ENCODE data around the gene RETNLB. TPM values are rescaled to one million over a fixed set of nuclear protein-coding genes. Genes with fewer than 3 reads are reported as not detected.

Gene RETNLB
- total and polyA plus RNA-seq, 7 donors, result not detected

DNA sequence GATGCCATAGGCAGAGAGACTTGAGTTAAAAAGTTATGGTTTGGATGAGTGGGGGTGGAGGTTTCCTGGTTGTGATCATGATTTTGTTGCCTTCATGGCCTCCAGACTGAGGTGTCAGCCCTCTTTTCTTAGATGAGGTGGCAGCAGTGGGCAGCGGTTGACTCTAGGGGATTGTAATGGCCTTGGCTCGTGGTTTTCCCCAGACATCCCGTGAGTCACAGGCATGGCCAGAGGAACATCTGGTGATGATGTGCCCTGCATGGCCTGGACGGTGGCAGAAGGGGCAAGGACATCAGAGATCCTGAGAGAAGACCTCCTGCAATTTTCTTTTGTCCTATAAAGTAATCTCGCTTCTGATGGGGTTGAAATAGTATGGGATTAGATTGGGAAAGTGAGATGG is 12.4 kb downstream of the RETNLB start:
- no peak overlapping the region for H3K27ac ChIP-seq
- no peaks in the 10 kb centered on the region for H3K9me3 ChIP-seq
- ATAC-seq, result no peak
- intact Hi-C loops (cut with DNase I), result no loop called here
- DNase-seq, result no peak
- no peaks in the 10 kb centered on the region for H3K4me1 ChIP-seq
- TF ChIP-seq CTCF (IDR thresholded peaks at IDR 0.05), result no peak
- H3K4me3 ChIP-seq, result no peak overlapping the region
- 77 to 80% (median 78%) methylated on average over 5 of the region's 5 CpGs for WGBS, 3 donors
- no peaks in the 10 kb centered on the region for H3K36me3 ChIP-seq (ENCODE audit: insufficient read depth in 1 of 2, low read depth in 1 of 2)
- no peaks in the 10 kb centered on the region for H3K27me3 ChIP-seq (ENCODE audit: insufficient read depth in 3 of 3, low read length in 2 of 3)

DNA sequence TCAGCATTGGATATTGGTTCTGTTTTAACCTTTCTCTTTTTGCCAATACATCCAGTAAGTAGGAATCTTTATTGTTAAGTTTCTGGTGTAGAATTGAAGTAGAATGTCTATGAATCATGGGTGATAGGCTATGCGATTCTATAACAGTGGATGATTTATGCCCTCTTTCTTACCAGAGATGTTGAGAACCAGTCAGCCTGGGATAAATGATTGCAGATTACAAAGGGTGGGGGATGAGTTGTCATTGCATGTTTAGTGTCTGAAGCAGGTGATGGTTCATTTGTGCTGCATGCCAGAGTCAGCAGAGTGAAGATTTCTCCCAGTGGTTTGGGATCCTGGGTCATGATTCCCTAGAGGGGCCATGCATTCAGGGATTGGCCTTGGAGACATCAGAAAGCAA is 14.3 kb downstream of the RETNLB start:
- WGBS, 3 donors, result 77 to 90% (median 86%) methylated on average over 1 of the region's 1 CpG
- no peak overlapping the region for H3K27ac ChIP-seq
- TF ChIP-seq CTCF (IDR thresholded peaks at IDR 0.05), result no peak
- no peaks in the 10 kb centered on the region for H3K9me3 ChIP-seq
- DNase-seq (no peak), ATAC-seq (no peak)
- no peaks in the 10 kb centered on the region for H3K27me3 ChIP-seq (ENCODE audit: insufficient read depth in 3 of 3, low read length in 2 of 3)
- H3K4me3 ChIP-seq, result no peak overlapping the region
- no peaks in the 10 kb centered on the region for H3K36me3 ChIP-seq (ENCODE audit: insufficient read depth in 1 of 2, low read depth in 1 of 2)
- no peaks in the 10 kb centered on the region for H3K4me1 ChIP-seq
- intact Hi-C loops (cut with DNase I), result no loop called here

- ATAC-seq (no peak), DNase-seq (no peak)
- Histone ChIP-seq H3K27me3 (ENCODE audit: insufficient read depth in 3 of 3, low read length in 2 of 3) (peaks cover 0 to 6% (median 0%) of the 10 kb centered on the region in 3 donors), H3K9me3 (no peaks in the 10 kb centered on the region), H3K4me3 (no peak overlapping the region), H3K4me1 (no peaks in the 10 kb centered on the region), H3K36me3 (ENCODE audit: insufficient read depth in 1 of 2, low read depth in 1 of 2) (no peaks in the 10 kb centered on the region), H3K27ac (no peak overlapping the region)
- TF ChIP-seq CTCF (IDR thresholded peaks at IDR 0.05), result no peak
- intact Hi-C loops (cut with DNase I), result no loop called here
- 56 to 60% (median 56%) methylated on average over 6 of the region's 6 CpGs for WGBS, 3 donors
Observed at GRCh38 chr3:108736821-108737220, 20.4 kb downstream of the RETNLB start.

DNA sequence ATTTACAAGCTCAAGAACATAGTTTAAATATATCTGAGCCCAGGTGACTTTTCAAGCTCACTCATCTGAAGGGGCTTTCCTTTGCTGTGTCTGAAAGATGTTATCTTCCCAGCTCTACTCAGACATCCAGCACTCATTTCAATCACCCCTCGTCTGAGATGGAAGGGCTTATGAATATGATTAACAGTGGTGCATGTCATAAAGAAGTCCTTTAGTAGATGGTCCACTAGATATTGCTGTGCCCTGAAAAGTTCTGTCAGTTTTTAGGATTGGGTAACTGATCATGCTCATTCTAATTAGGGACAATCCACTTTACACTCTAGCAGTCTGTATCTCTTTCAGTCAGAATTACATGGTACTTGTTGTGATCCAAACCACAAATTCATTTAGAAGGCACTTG is 28.3 kb downstream of the RETNLB start:
- WGBS, 3 donors, result 54 to 75% (median 71%) methylated on average over 1 of the region's 1 CpG
- Histone ChIP-seq H3K4me3 (no peak overlapping the region), H3K4me1 (no peaks in the 10 kb centered on the region), H3K36me3 (ENCODE audit: insufficient read depth in 1 of 2, low read depth in 1 of 2) (no peaks in the 10 kb centered on the region), H3K27ac (no peak overlapping the region), H3K9me3 (no peaks in the 10 kb centered on the region), H3K27me3 (ENCODE audit: insufficient read depth in 3 of 3, low read length in 2 of 3) (no peaks in the 10 kb centered on the region)
- intact Hi-C loops (cut with DNase I), result no loop called here
- TF ChIP-seq CTCF (IDR thresholded peaks at IDR 0.05), result no peak
- DNase-seq (no peak), ATAC-seq (no peak)

- intact Hi-C loops (cut with DNase I), result no loop called here
Observed at GRCh38 chr3:108728105-108728504, 29.1 kb downstream of the RETNLB start.

More at GRCh38 chr3:108728105-108728504, 29.1 kb downstream of the RETNLB start:
- DNase-seq (no peak), ATAC-seq (no peak)
- Histone ChIP-seq H3K27me3 (ENCODE audit: insufficient read depth in 3 of 3, low read length in 2 of 3) (no peaks in the 10 kb centered on the region), H3K36me3 (ENCODE audit: insufficient read depth in 1 of 2, low read depth in 1 of 2) (no peaks in the 10 kb centered on the region), H3K9me3 (no peaks in the 10 kb centered on the region), H3K4me1 (no peaks in the 10 kb centered on the region), H3K4me3 (no peak overlapping the region), H3K27ac (no peak overlapping the region)
- TF ChIP-seq CTCF (IDR thresholded peaks at IDR 0.05), result no peak
